GM18505 (cell line): ENCODE data around the gene ARID1B.

Source experiments
- ATAC-seq: cut with Tn5 transposase; IDR thresholded peaks from one replicate; pipeline ENCODE4 v1.9.1; 2021; ENCODE audit not compliant: unreplicated experiment
- POLR2A ChIP-seq: IDR thresholded peaks from 4 replicates; pipeline ENCODE4 v1.6.1; 2011; ENCODE audit warnings: borderline replicate concordance; ENCODE audit not compliant: insufficient read depth, insufficient read length; ENCODE audit errors: extremely low read depth

Gene ARID1B

DNA sequence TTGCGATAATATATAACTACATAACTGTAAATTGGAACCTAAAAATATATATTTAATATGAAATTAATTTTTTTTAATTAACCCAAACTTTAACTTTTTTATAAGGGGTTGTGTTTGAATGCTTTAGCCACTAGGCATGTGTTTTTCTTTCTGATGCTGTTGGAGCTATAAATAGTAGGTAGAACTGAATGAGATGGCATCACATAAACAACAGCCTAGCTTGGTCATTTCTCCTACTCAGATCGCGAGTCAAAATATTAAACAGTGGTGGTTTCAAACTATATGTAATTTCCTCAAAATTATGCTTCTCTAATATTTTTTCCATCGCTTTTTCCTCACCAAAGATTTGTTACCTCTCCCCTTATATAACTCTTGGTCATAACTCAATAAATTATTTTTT lies 243.2 kb downstream of the ARID1B start:
- no peak for ATAC-seq
- TF ChIP-seq POLR2A, result no peak

DNA sequence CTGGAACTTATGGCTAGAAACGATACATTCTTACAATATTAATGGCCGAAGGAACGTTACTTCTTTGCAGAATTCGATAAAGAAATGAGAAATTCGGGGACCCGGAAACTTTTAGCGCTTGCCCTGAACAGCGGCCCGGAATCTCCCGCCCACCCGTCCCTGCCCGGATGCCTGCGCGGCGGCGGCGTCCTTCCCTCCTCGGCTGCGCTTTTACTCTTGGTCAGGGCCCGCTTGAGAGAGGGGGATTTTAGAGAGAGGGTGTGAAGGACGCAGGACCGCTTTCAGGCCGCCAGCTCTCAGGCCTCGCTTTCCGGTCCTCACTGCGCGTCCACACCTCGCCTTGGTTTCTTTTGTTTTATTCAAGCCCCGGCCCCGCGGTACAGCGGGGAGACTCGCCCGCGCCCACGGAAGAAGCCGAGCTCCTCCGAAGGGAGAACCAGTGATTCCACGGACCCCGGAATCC lies 243.7 kb downstream of the ARID1B start:
- TF ChIP-seq POLR2A, result no peak
- peak; percentile 31 for ATAC-seq

DNA sequence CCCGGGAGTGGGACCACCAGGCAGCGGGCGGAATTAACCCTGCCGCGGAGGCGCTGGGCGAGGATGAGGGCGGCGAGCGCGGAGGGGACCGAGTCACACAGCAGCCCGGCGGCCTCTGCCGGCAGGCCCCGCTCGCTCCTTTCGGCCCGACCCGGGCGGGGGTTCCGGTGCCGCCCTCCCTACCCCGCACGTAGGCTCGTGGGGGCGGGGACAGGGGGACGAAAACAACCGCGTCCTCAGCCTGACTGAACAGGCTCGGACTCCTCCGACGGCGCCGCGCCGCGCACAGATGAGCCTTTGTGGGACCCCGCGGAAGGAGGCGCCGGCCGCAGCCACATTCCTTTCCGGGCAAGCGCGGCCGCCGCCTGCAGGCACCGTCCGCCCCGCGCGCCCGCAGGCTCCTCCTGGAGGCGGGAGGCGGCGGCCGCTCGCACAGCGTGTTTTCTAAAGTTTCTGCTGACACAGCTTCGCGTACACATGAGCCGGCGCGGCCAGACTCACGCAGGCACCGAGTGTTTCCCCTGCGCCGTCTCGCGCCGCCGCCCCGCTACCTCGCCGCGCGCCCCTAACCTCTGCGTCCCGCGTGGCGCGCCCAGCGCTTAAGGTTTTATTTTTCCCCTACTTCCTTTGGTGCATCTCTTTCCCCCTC lies 244.3 kb downstream of the ARID1B start:
- peak; percentile 74 for ATAC-seq
- peak; percentile 83 for TF ChIP-seq POLR2A

DNA sequence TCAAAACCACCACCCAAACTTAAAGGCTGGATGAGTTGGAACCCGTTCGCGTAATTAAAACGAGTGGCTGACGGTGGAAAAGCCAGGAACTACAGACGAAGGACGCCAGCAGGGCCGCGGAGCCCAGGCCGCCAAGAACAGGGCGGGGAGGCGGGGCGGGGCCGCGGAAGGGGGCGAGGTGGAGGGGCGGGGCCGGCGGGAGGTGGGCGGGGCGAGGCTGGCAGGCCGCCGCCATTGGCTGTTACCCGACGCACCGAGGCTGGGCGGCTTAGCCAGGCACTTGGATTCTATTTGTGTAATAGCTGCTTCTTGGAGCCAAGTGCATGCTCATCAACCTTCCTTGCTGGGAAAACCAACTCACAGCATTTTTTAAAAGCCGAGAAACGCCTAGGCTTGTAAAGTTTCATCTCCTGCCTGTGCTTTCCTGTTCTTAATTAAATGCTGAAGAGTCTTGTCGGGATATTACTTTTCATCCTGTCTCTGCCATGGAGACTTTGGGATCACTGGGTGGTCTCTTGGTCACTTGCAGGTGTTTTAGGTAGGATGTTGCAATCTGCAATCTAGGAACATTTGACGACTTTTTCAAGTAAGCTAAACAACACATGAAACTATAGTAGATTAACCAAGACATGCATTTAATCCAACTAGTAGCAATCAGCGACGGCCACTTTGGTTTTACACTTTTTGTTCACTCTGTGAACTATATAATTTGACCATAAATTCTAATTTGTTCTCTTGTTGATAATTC lies 245.0 kb downstream of the ARID1B start:
- TF ChIP-seq POLR2A, result no peak
- ATAC-seq, result peak; percentile 50

GRCh38 chr6:157023958-157024357 lies 246.8 kb downstream of the ARID1B start:
- TF ChIP-seq POLR2A, result no peak
- ATAC-seq, result no peak

- TF ChIP-seq POLR2A, result no peak
- ATAC-seq, result no peak
Measured at GRCh38 chr6:157024745-157025144, 247.6 kb downstream of the ARID1B start.

DNA sequence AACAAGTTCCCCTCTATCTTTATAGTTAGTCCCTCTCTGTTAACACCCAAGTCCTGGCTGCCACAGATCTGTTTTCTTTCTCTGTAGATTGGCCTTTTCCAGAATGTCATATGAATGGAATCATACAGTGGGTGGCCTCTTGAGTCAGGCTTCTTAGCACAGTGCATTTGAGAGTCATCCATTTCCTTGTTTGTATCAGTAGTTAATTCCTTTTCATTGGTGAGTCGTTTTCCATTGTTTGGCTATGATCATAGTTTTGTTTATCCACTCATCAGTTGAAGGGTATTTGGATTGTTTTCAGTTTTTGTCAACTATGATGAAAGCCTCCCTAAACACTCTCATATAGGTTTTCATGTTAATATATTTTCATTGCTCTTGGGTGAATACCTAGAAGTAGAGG lies 248.3 kb downstream of the ARID1B start:
- no peak for TF ChIP-seq POLR2A

GRCh38 chr6:157029980-157030690 lies 253.0 kb downstream of the ARID1B start:
- ATAC-seq, result peak; percentile 63
- TF ChIP-seq POLR2A, result no peak

More for the DNA sequence above, 248.3 kb downstream of the ARID1B start:
- no peak for ATAC-seq

- no peak for ATAC-seq
- TF ChIP-seq POLR2A, result no peak
Measured at GRCh38 chr6:157030755-157031154, 253.6 kb downstream of the ARID1B start.

- ATAC-seq, result no peak
- TF ChIP-seq POLR2A, result no peak
Measured at GRCh38 chr6:157032923-157033322, 255.7 kb downstream of the ARID1B start.

DNA sequence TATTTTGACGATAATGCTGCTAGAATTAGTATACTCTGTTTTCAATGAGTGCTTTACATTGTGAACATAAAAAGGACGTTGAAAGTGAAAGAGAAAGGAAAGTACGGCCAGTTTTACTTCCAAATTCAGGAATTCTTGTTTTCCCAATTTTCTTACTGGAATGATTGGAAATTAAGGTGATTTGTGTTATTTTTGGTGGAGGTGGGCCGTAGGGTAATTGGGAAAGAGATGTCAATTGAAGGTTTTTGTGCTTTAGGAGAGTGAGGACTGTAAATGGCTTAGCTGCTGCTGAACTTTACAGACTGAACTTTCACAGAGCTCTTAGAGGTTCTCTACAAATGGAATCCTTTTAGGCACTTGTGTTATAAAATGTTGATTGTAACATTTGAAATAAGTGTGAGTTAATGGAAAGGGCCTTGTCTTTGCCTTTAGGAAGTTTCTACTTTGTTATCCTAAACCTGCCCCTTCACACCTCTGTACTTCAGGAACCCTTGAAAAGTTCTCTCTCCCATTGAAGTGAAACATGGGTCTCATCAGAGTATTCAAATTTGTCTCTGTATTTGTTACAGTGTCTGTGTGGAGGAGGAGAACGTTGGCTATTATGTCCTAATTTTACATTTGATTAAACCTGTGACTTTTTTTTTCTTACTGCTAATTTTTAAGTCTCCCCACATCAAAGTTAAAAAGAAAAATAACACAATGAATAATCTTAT lies 256.4 kb downstream of the ARID1B start:
- no peak for ATAC-seq
- TF ChIP-seq POLR2A, result no peak

- no peak for ATAC-seq
- TF ChIP-seq POLR2A, result no peak
Measured at GRCh38 chr6:157034436-157035230, 257.5 kb downstream of the ARID1B start.
